ENCODE data around the gene RPLP1. TPM values are rescaled to one million over a fixed set of nuclear protein-coding genes. Genes with fewer than 3 reads are reported as not detected.
A peak's percentile ranks its signal among the peaks of the same experiment; 100 is the strongest.

The RPLP1 gene
- total RNA-seq, 1 donor from 2014 or later, result 572 TPM

GRCh38 chr15:69414701-69415167 lies 37.9 kb upstream of the RPLP1 start:
- H3K4me1 Mint-ChIP-seq (ENCODE audit: low read depth, unreplicated experiment), result no peaks in the 10 kb centered on the region
- H3K27me3 Mint-ChIP-seq (ENCODE audit: unreplicated experiment), result no peaks in the 10 kb centered on the region
- H3K27ac Mint-ChIP-seq (ENCODE audit: unreplicated experiment), result no peak overlapping the region
- H3K4me3 Mint-ChIP-seq (ENCODE audit: unreplicated experiment), result peak overlapping the region; percentile 86
- no peaks in the 10 kb centered on the region for H3K36me3 Mint-ChIP-seq (ENCODE audit: unreplicated experiment)
- H3K9me3 Mint-ChIP-seq (ENCODE audit: unreplicated experiment), result no peaks in the 10 kb centered on the region
- TF ChIP-seq CTCF (IDR thresholded peaks at IDR 0.05; ENCODE audit: partially characterized antibody, unreplicated experiment), result no peak
- DNase-seq, result peak; percentile 44

- H3K27ac Mint-ChIP-seq (ENCODE audit: unreplicated experiment), result no peak overlapping the region
- no peaks in the 10 kb centered on the region for H3K27me3 Mint-ChIP-seq (ENCODE audit: unreplicated experiment)
- DNase-seq, result no peak
- no peaks in the 10 kb centered on the region for H3K9me3 Mint-ChIP-seq (ENCODE audit: unreplicated experiment)
- peak overlapping the region; percentile 62 for H3K4me3 Mint-ChIP-seq (ENCODE audit: unreplicated experiment)
- no peak for TF ChIP-seq CTCF (IDR thresholded peaks at IDR 0.05; ENCODE audit: partially characterized antibody, unreplicated experiment)
- H3K4me1 Mint-ChIP-seq (ENCODE audit: low read depth, unreplicated experiment), result no peaks in the 10 kb centered on the region
- H3K36me3 Mint-ChIP-seq (ENCODE audit: unreplicated experiment), result no peaks in the 10 kb centered on the region
These were observed 37.2 kb upstream of the RPLP1 start for GRCh38 chr15:69415381-69415780.

- Mint-ChIP-seq H3K9me3 (ENCODE audit: unreplicated experiment) (no peaks in the 10 kb centered on the region), H3K27me3 (ENCODE audit: unreplicated experiment) (no peaks in the 10 kb centered on the region), H3K36me3 (ENCODE audit: unreplicated experiment) (no peaks in the 10 kb centered on the region), H3K27ac (ENCODE audit: unreplicated experiment) (no peak overlapping the region), H3K4me1 (ENCODE audit: low read depth, unreplicated experiment) (no peaks in the 10 kb centered on the region), H3K4me3 (ENCODE audit: unreplicated experiment) (no peak overlapping the region)
- TF ChIP-seq CTCF (IDR thresholded peaks at IDR 0.05; ENCODE audit: partially characterized antibody, unreplicated experiment), result no peak
- DNase-seq, result no peak
These were observed 35.0 kb upstream of the RPLP1 start for GRCh38 chr15:69417581-69417980.

- Mint-ChIP-seq H3K4me1 (ENCODE audit: low read depth, unreplicated experiment) (no peaks in the 10 kb centered on the region), H3K9me3 (ENCODE audit: unreplicated experiment) (no peaks in the 10 kb centered on the region), H3K27ac (ENCODE audit: unreplicated experiment) (no peak overlapping the region), H3K4me3 (ENCODE audit: unreplicated experiment) (no peak overlapping the region), H3K27me3 (ENCODE audit: unreplicated experiment) (no peaks in the 10 kb centered on the region), H3K36me3 (ENCODE audit: unreplicated experiment) (no peaks in the 10 kb centered on the region)
- DNase-seq, result no peak
- TF ChIP-seq CTCF (IDR thresholded peaks at IDR 0.05; ENCODE audit: partially characterized antibody, unreplicated experiment), result no peak
These were observed 31.1 kb upstream of the RPLP1 start for GRCh38 chr15:69421498-69421897.

- DNase-seq, result no peak
- H3K27ac Mint-ChIP-seq (ENCODE audit: unreplicated experiment), result no peak overlapping the region
- H3K36me3 Mint-ChIP-seq (ENCODE audit: unreplicated experiment), result no peaks in the 10 kb centered on the region
- H3K27me3 Mint-ChIP-seq (ENCODE audit: unreplicated experiment), result no peaks in the 10 kb centered on the region
- H3K4me1 Mint-ChIP-seq (ENCODE audit: low read depth, unreplicated experiment), result no peaks in the 10 kb centered on the region
- H3K4me3 Mint-ChIP-seq (ENCODE audit: unreplicated experiment), result no peak overlapping the region
- no peaks in the 10 kb centered on the region for H3K9me3 Mint-ChIP-seq (ENCODE audit: unreplicated experiment)
- TF ChIP-seq CTCF (IDR thresholded peaks at IDR 0.05; ENCODE audit: partially characterized antibody, unreplicated experiment), result no peak
These were observed 30.2 kb upstream of the RPLP1 start for GRCh38 chr15:69422336-69422895.

All from glutamatergic neuron (in vitro differentiated cells).